H9 (cell line): ENCODE results near the gene IMPDH1. TPM values are rescaled to one million over a fixed set of nuclear protein-coding genes. Genes with fewer than 3 reads are reported as not detected.

ENCODE experiments used
- DNase-seq: peaks from one replicate; pipeline ENCODE4 v3.0.0-alpha.2; 2017
- H2AFZ ChIP-seq: one replicate; pipeline ENCODE4 v1.6.1; 2013; ENCODE audit warnings: mild to moderate bottlenecking, low read length, control low read depth, moderate library complexity
- H2AK5ac ChIP-seq: 2 replicates; pipeline ENCODE4 v1.6.1; 2013; ENCODE audit warnings: low read length, control low read depth, mixed read lengths; ENCODE audit not compliant: insufficient read length
- H2BK120ac ChIP-seq: one replicate; pipeline ENCODE4 v1.6.1; 2013; ENCODE audit warnings: low read depth, mild to moderate bottlenecking, low read length, control low read depth, inconsistent platforms; ENCODE audit not compliant: poor library complexity, severe bottlenecking
- H2BK12ac ChIP-seq: 2 replicates; pipeline ENCODE4 v1.6.1; 2013; ENCODE audit warnings: low read length, control low read depth, mixed read lengths, low read depth; ENCODE audit not compliant: insufficient read length
- H2BK15ac ChIP-seq: 2 replicates; pipeline ENCODE4 v1.6.1; 2013; ENCODE audit warnings: low read depth, low read length, control low read depth
- H2BK20ac ChIP-seq: one replicate; pipeline ENCODE4 v1.6.1; 2013; ENCODE audit warnings: low read depth, mild to moderate bottlenecking, low read length, control low read depth, inconsistent platforms; ENCODE audit not compliant: poor library complexity, severe bottlenecking
- H2BK5ac ChIP-seq: 2 replicates; pipeline ENCODE4 v1.6.1; 2013; ENCODE audit warnings: low read length, control low read depth, mixed read lengths; ENCODE audit not compliant: insufficient read length
- H3K14ac ChIP-seq: 2 replicates; pipeline ENCODE4 v1.6.1; 2013; ENCODE audit warnings: low read length, control low read depth; ENCODE audit not compliant: insufficient read depth
- H3K18ac ChIP-seq: 2 replicates; pipeline ENCODE4 v1.6.1; 2013; ENCODE audit warnings: low read depth, mild to moderate bottlenecking, mixed read lengths, low read length, control low read depth; ENCODE audit not compliant: insufficient read length
- H3K23ac ChIP-seq: 2 replicates; pipeline ENCODE4 v1.6.1; 2013; ENCODE audit warnings: low read length, control low read depth, mixed read lengths, low read depth; ENCODE audit not compliant: insufficient read length
- H3K23me2 ChIP-seq: 2 replicates; pipeline ENCODE4 v1.6.1; 2013; ENCODE audit warnings: low read depth, mild to moderate bottlenecking, mixed read lengths, low read length, control low read depth; ENCODE audit not compliant: insufficient read length, poor library complexity, severe bottlenecking
- H3K27ac ChIP-seq: 2 replicates; pipeline ENCODE4 v1.5.1; 2013; ENCODE audit warnings: low read length, control low read depth, mixed read lengths, low read depth; ENCODE audit not compliant: insufficient read length
- H3K27me3 ChIP-seq: 2 replicates; pipeline ENCODE4 v1.6.1; 2013; ENCODE audit warnings: low read length, control low read depth, inconsistent platforms; ENCODE audit not compliant: insufficient read depth
- H3K4ac ChIP-seq: 2 replicates; pipeline ENCODE4 v1.6.1; 2013; ENCODE audit warnings: low read depth, mild to moderate bottlenecking, control low read depth, inconsistent platforms, low read length, moderate library complexity
- H3K4me1 ChIP-seq: 2 replicates; pipeline ENCODE4 v1.6.1; 2013; ENCODE audit warnings: low read length, control low read depth, inconsistent platforms; ENCODE audit not compliant: insufficient read depth
- H3K4me2 ChIP-seq: 2 replicates; pipeline ENCODE4 v1.6.1; 2013; ENCODE audit warnings: low read length, control low read depth, mixed read lengths; ENCODE audit not compliant: insufficient read length, insufficient read depth
- H3K56ac ChIP-seq: 2 replicates; pipeline ENCODE4 v1.6.1; 2013; ENCODE audit warnings: low read depth, mild to moderate bottlenecking, mixed read lengths, low read length, control low read depth; ENCODE audit not compliant: insufficient read length
- H3K79me1 ChIP-seq: 2 replicates; pipeline ENCODE4 v1.6.1; 2013; ENCODE audit warnings: low read depth, mild to moderate bottlenecking, moderate library complexity, low read length, control low read depth, inconsistent platforms; ENCODE audit not compliant: insufficient read depth, poor library complexity, severe bottlenecking
- H3K79me2 ChIP-seq: 2 replicates; pipeline ENCODE4 v1.6.1; 2013; ENCODE audit warnings: low read length, control low read depth, inconsistent platforms; ENCODE audit not compliant: insufficient read depth
- H3K9ac ChIP-seq: 2 replicates; pipeline ENCODE4 v1.6.1; 2013; ENCODE audit warnings: low read length, control low read depth, mixed read lengths; ENCODE audit not compliant: insufficient read length; ENCODE audit errors: extremely low read depth
- H3K9me3 ChIP-seq: one replicate; pipeline ENCODE4 v1.6.1; 2013; ENCODE audit warnings: low read depth, low read length, inconsistent platforms; ENCODE audit not compliant: control insufficient read depth
- H3T11ph ChIP-seq: one replicate; pipeline ENCODE4 v1.6.1; 2013; ENCODE audit warnings: mild to moderate bottlenecking, low read length, control low read depth, inconsistent platforms
- H4K20me1 ChIP-seq: one replicate; pipeline ENCODE4 v1.6.1; 2013; ENCODE audit not compliant: control insufficient read depth, insufficient read length, insufficient read depth
- H4K5ac ChIP-seq: 2 replicates; pipeline ENCODE4 v1.6.1; 2013; ENCODE audit warnings: low read depth, mild to moderate bottlenecking, mixed read lengths, low read length, control low read depth; ENCODE audit not compliant: insufficient read length
- H4K8ac ChIP-seq: replicated peaks from 2 replicates; pipeline ENCODE4 v1.6.1; 2013; ENCODE audit warnings: low read length, control low read depth, mixed read lengths, low read depth; ENCODE audit not compliant: insufficient read length
- H4K91ac ChIP-seq: 2 replicates; pipeline ENCODE4 v1.6.1; 2013; ENCODE audit warnings: low read depth, mild to moderate bottlenecking, moderate library complexity, mixed read lengths, low read length, control low read depth; ENCODE audit not compliant: insufficient read length
- H3K27ac Mint-ChIP-seq, 3 experiments: 2 replicates in 2 of 3; 3 replicates in 1 of 3; pipeline ENCODE4 v1.8.0; 2020 to 2021; ENCODE audit warnings: mixed read lengths in 3 of 3, mild to moderate bottlenecking in 1 of 3, moderate library complexity in 1 of 3
- H3K27me3 Mint-ChIP-seq: 2 replicates; pipeline ENCODE4 v1.8.0; 2021; ENCODE audit warnings: low read depth, mild to moderate bottlenecking, moderate library complexity, mixed read lengths
- H3K36me3 Mint-ChIP-seq, 3 experiments: 2 replicates in 2 of 3; 3 replicates in 1 of 3; pipeline ENCODE4 v1.8.0; 2020 to 2021; ENCODE audit warnings: low read depth in 3 of 3, mixed read lengths in 3 of 3; ENCODE audit not compliant: insufficient read depth in 1 of 3
- H3K4me1 Mint-ChIP-seq, 2 experiments: 2 replicates each; pipeline ENCODE4 v1.8.0; 2020; ENCODE audit warnings: mixed read lengths in 2 of 2
- H3K4me3 Mint-ChIP-seq, 2 experiments: 2 replicates in 1 of 2; 3 replicates in 1 of 2; pipeline ENCODE4 v1.8.0; 2020 to 2021; ENCODE audit warnings: mild to moderate bottlenecking in 2 of 2, mixed read lengths in 2 of 2, moderate library complexity in 1 of 2
- H3K9me3 Mint-ChIP-seq, 2 experiments: 2 replicates in 1 of 2; 3 replicates in 1 of 2; pipeline ENCODE4 v1.8.0; 2020; ENCODE audit warnings: mild to moderate bottlenecking in 2 of 2, mixed read lengths in 2 of 2, moderate library complexity in 1 of 2
- WGBS: extraction: QIAGEN DNeasy Blood & Tissue Kit; methylation state at CpG from one replicate; pipeline ENCODE4 v1.1.7; 2013; ENCODE audit warnings: missing lambda C conversion rate, low lambda C conversion rate, mixed read lengths; ENCODE audit not compliant: insufficient read length; ENCODE audit errors: extremely low coverage; 5-methylcytosine and 5-hydroxymethylcytosine counted together
- total RNA-seq: library from RNA; stranded (reverse); gene quantifications from 2 replicates; pipeline ENCODE4 v1.2.1, GENCODE V29; 2021
- TF ChIP-seq, protein P1 (sequence below): fragments of 200-600 bp; sonication (generic); conservative IDR thresholded peaks from 3 replicates; pipeline ENCODE4 v1.8.0; 2021; ENCODE audit warnings: antibody characterized with exemption, mild to moderate bottlenecking

IMPDH1 gene
- total RNA-seq, 1 experiment from 2014 or later, result 35.2 TPM

DNA sequence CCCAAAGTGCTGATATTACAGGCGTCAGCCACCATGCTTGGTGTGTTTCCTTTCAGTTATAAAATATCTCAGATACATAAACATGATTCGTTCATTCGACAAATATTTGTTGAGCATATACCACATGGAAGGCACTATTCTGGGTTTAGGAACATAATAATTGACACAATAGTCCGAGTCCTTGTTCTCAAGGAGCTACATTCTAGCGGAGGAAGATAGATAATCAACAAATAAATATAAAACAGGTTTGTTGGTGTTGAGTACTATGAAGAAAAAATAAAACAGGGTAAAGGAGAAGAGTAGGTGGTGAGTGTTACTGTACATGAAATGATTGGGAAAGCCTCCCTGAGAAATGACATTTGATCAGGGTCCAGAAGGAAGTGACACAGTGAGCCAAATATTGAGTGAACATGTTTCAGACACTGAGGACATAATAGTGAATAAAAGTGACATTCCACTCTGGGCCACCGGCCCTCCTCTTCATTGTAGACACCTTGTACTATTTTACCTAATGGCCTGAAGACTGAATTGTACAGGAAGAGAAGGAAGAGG, 39.0 kb upstream of the IMPDH1 start:
- no peak overlapping the region for H3K4me3 Mint-ChIP-seq
- Histone ChIP-seq H3K79me2 (no peaks in the 10 kb centered on the region), H4K91ac (no peak overlapping the region), H3K4ac (no peak overlapping the region), H2BK5ac (no peak overlapping the region), H4K8ac (no peak overlapping the region), H2AK5ac (no peak overlapping the region), H3K79me1 (no peaks in the 10 kb centered on the region), H3K23ac (no peak overlapping the region), H3K14ac (no peak overlapping the region), H2AFZ (no peak overlapping the region), H3K56ac (no peak overlapping the region), H3K4me1 (no peaks in the 10 kb centered on the region), H3K4me2 (no peak overlapping the region), H3T11ph (no peak overlapping the region), H2BK20ac (no peak overlapping the region), H3K9me3 (no peaks in the 10 kb centered on the region), H3K23me2 (no peaks in the 10 kb centered on the region), H3K27me3 (no peaks in the 10 kb centered on the region), H4K5ac (no peak overlapping the region), H2BK120ac (no peak overlapping the region), H3K9ac (no peak overlapping the region), H4K20me1 (no peaks in the 10 kb centered on the region), H2BK15ac (no peak overlapping the region), H3K27ac (no peak overlapping the region), H2BK12ac (no peak overlapping the region), H3K18ac (no peak overlapping the region)
- no peak for DNase-seq
- TF ChIP-seq, protein P1, sequence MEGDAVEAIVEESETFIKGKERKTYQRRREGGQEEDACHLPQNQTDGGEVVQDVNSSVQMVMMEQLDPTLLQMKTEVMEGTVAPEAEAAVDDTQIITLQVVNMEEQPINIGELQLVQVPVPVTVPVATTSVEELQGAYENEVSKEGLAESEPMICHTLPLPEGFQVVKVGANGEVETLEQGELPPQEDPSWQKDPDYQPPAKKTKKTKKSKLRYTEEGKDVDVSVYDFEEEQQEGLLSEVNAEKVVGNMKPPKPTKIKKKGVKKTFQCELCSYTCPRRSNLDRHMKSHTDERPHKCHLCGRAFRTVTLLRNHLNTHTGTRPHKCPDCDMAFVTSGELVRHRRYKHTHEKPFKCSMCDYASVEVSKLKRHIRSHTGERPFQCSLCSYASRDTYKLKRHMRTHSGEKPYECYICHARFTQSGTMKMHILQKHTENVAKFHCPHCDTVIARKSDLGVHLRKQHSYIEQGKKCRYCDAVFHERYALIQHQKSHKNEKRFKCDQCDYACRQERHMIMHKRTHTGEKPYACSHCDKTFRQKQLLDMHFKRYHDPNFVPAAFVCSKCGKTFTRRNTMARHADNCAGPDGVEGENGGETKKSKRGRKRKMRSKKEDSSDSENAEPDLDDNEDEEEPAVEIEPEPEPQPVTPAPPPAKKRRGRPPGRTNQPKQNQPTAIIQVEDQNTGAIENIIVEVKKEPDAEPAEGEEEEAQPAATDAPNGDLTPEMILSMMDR, result no peak
- no peaks in the 10 kb centered on the region for H3K9me3 Mint-ChIP-seq
- H3K27me3 Mint-ChIP-seq, result peaks cover 20% of the 10 kb centered on the region
- H3K27ac Mint-ChIP-seq, result no peak overlapping the region
- H3K36me3 Mint-ChIP-seq, result no peaks in the 10 kb centered on the region
- H3K4me1 Mint-ChIP-seq, result peaks cover 10 to 20% of the 10 kb centered on the region in 2 experiments
- no CpG with 5 or more reads among the region's 6 CpGs for WGBS
